Measurements from ENCODE around the gene SGSH. TPM values are rescaled to one million over a fixed set of nuclear protein-coding genes. Genes with fewer than 3 reads are reported as not detected.
A peak's percentile ranks its signal among the peaks of the same experiment; 100 is the strongest.

The SGSH gene
- polyA plus RNA-seq (8.9 to 21.5 TPM (median 9.6 TPM) in 3 replicates), polyA minus RNA-seq (10.0 to 31.6 TPM (median 10.1 TPM) in 3 replicates)
- polyA plus RNA-seq (2011; ENCODE audit: low read depth), result 7.2 TPM
- polyA plus RNA-seq (2011; cell fraction: cytosol; rRNA removed), result 5.2 and 9.1 TPM in 2 replicates
- 89.8 and 106 TPM in 2 replicates for polyA plus RNA-seq (2011; cell fraction: nucleus; rRNA removed)
- 11.3 and 23.7 TPM in 2 replicates for polyA plus RNA-seq (2012; ENCODE audit: low replicate concordance)
- 14.4 TPM for polyA minus RNA-seq (2011; cell fraction: cytosol; rRNA and poly(A)+ RNA removed)
- polyA minus RNA-seq (2011; cell fraction: nucleus; rRNA and poly(A)+ RNA removed), result 28.7 and 33.2 TPM in 2 replicates

- DNase-seq (ENCODE audit: low read depth, low spot score) (no peak), FAIRE-seq (no peak)
- no peaks in the 10 kb centered on the region for H3K9me1 ChIP-seq (ENCODE audit: control insufficient read depth, extremely low read depth, insufficient read depth, low read length)
- dilution Hi-C loops (cut with MboI; ENCODE audit: extremely low pct_ligation_motif_present, low sequenced_read_pairs), result no loop called here
- peak within 1 kb of the TSS; percentile 86 for H3K4me2 ChIP-seq (ENCODE audit: control insufficient read depth, extremely low read depth, insufficient read depth, low read depth, low read length)
- TF ChIP-seq CTCF (optimal IDR thresholded peaks at IDR 0.05 in 1 of 3, IDR thresholded peaks at IDR 0.05 in 1 of 3, conservative IDR thresholded peaks at IDR 0.05 in 1 of 3; ENCODE audit: extremely low read depth in 1 of 3, insufficient read depth in 2 of 3, low read length in 3 of 3), result peak in 1 of 3 experiments; percentile 1
- no peak for TF ChIP-seq EZH2 (IDR thresholded peaks at IDR 0.05; ENCODE audit: low read length)
- H3K9me3 ChIP-seq (ENCODE audit: control insufficient read depth, low read depth, low read length), result no peaks in the 10 kb centered on the region
- H3K27me3 ChIP-seq (ENCODE audit: control insufficient read depth, extremely low read depth, insufficient read depth, low read length), result no peaks in the 10 kb centered on the region
- peak within 1 kb of the TSS; percentile 79 for H3K9ac ChIP-seq (ENCODE audit: control insufficient read depth, extremely low read depth, insufficient read depth, low read length)
- peak within 1 kb of the TSS; percentile 13 for H3K27ac ChIP-seq (ENCODE audit: control insufficient read depth, insufficient read depth, low read length)
- H3K36me3 ChIP-seq (ENCODE audit: control insufficient read depth in 2 of 2, extremely low read depth in 1 of 2, insufficient read depth in 2 of 2, low read length in 2 of 2), result no peaks in the 10 kb centered on the region
- no peaks in the 10 kb centered on the region for H4K20me1 ChIP-seq (ENCODE audit: control insufficient read depth, extremely low read depth, insufficient read depth, low read length)
- H3K79me2 ChIP-seq (ENCODE audit: control insufficient read depth, insufficient read depth, low read length), result no peaks in the 10 kb centered on the region
- peak within 1 kb of the TSS; percentile 74 to 76 (median 75) for H3K4me3 ChIP-seq (ENCODE audit: control insufficient read depth in 2 of 3, extremely low read depth in 1 of 3, insufficient read depth in 2 of 3, low read depth in 1 of 3, low read length in 3 of 3)
- peaks cover 7% of the 10 kb centered on the region for H3K4me1 ChIP-seq (ENCODE audit: control insufficient read depth, extremely low read depth, insufficient read depth, low read length)
- peak within 1 kb of the TSS; percentile 83 for H2AFZ ChIP-seq (ENCODE audit: control insufficient read depth, low read length)
Observed at GRCh38 chr17:80220054-80220735, at the start of gene SGSH, which contains the start of gene SLC26A11. Gene SGSH (minus strand): TSS chr17:80220333. CDS start chr17:80220313, 20 bp downstream. Gene SLC26A11 (plus strand): TSS chr17:80220427. CDS start chr17:80221561, 1,134 bp downstream.

GRCh38 chr17:80269405-80269807, 49.3 kb upstream of the SGSH start:
- TF ChIP-seq EZH2 (IDR thresholded peaks at IDR 0.05; ENCODE audit: low read length) (no peak), CTCF (optimal IDR thresholded peaks at IDR 0.05 in 1 of 3, IDR thresholded peaks at IDR 0.05 in 1 of 3, conservative IDR thresholded peaks at IDR 0.05 in 1 of 3; ENCODE audit: extremely low read depth in 1 of 3, insufficient read depth in 2 of 3, low read length in 3 of 3) (no peak)
- H3K9ac ChIP-seq (ENCODE audit: control insufficient read depth, extremely low read depth, insufficient read depth, low read length), result no peak overlapping the region
- H3K27me3 ChIP-seq (ENCODE audit: control insufficient read depth, extremely low read depth, insufficient read depth, low read length), result no peaks in the 10 kb centered on the region
- no peak overlapping the region for H3K27ac ChIP-seq (ENCODE audit: control insufficient read depth, insufficient read depth, low read length)
- H2AFZ ChIP-seq (ENCODE audit: control insufficient read depth, low read length), result no peak overlapping the region
- H4K20me1 ChIP-seq (ENCODE audit: control insufficient read depth, extremely low read depth, insufficient read depth, low read length), result peaks cover 2% of the 10 kb centered on the region
- FAIRE-seq, result no peak
- DNase-seq (ENCODE audit: low read depth, low spot score), result no peak
- no peaks in the 10 kb centered on the region for H3K9me3 ChIP-seq (ENCODE audit: control insufficient read depth, low read depth, low read length)
- H3K4me2 ChIP-seq (ENCODE audit: control insufficient read depth, extremely low read depth, insufficient read depth, low read depth, low read length), result no peak overlapping the region
- no peaks in the 10 kb centered on the region for H3K79me2 ChIP-seq (ENCODE audit: control insufficient read depth, insufficient read depth, low read length)
- H3K4me3 ChIP-seq (ENCODE audit: control insufficient read depth in 2 of 3, extremely low read depth in 1 of 3, insufficient read depth in 2 of 3, low read depth in 1 of 3, low read length in 3 of 3), result no peak overlapping the region
- peaks cover 4 to 16% of the 10 kb centered on the region in 2 experiments for H3K36me3 ChIP-seq (ENCODE audit: control insufficient read depth in 2 of 2, extremely low read depth in 1 of 2, insufficient read depth in 2 of 2, low read length in 2 of 2)
- H3K9me1 ChIP-seq (ENCODE audit: control insufficient read depth, extremely low read depth, insufficient read depth, low read length), result peaks cover 2% of the 10 kb centered on the region
- H3K4me1 ChIP-seq (ENCODE audit: control insufficient read depth, extremely low read depth, insufficient read depth, low read length), result no peaks in the 10 kb centered on the region
- dilution Hi-C loops (cut with MboI; ENCODE audit: extremely low pct_ligation_motif_present, low sequenced_read_pairs), result no loop called here
